Endothelial cell (in vitro differentiated cells): ENCODE data around the gene IL17F. TPM values are rescaled to one million over a fixed set of nuclear protein-coding genes. Genes with fewer than 3 reads are reported as not detected.

Experiments
- DNase-seq: peaks from one replicate; pipeline ENCODE4 v3.0.0; 2021; ENCODE audit warnings: low spot score
- H3K27ac Mint-ChIP-seq: one replicate; pipeline ENCODE4 v1.8.0; 2021; ENCODE audit warnings: mixed read lengths, inconsistent platforms; ENCODE audit not compliant: unreplicated experiment
- H3K27me3 Mint-ChIP-seq: one replicate; pipeline ENCODE4 v1.8.0; 2021; ENCODE audit warnings: mild to moderate bottlenecking, moderate library complexity, mixed read lengths, inconsistent platforms; ENCODE audit not compliant: unreplicated experiment
- H3K36me3 Mint-ChIP-seq: one replicate; pipeline ENCODE4 v1.8.0; 2021; ENCODE audit warnings: mild to moderate bottlenecking, low read depth, mixed read lengths, inconsistent platforms; ENCODE audit not compliant: unreplicated experiment
- H3K4me1 Mint-ChIP-seq: one replicate; pipeline ENCODE4 v1.8.0; 2021; ENCODE audit warnings: mild to moderate bottlenecking, mixed read lengths, inconsistent platforms; ENCODE audit not compliant: unreplicated experiment
- H3K4me3 Mint-ChIP-seq: one replicate; pipeline ENCODE4 v1.8.0; 2021; ENCODE audit warnings: mild to moderate bottlenecking, mixed read lengths, inconsistent platforms; ENCODE audit not compliant: unreplicated experiment
- H3K9me3 Mint-ChIP-seq: one replicate; pipeline ENCODE4 v1.8.0; 2021; ENCODE audit warnings: mixed read lengths, inconsistent platforms; ENCODE audit not compliant: unreplicated experiment
- CTCF ChIP-seq: fragments of 200-600 bp; sonication (generic); IDR thresholded peaks from one replicate; pipeline ENCODE4 v1.5.0; 2021; ENCODE audit warnings: antibody characterized with exemption; ENCODE audit not compliant: unreplicated experiment
- total RNA-seq: library from RNA; stranded (reverse); fragmentation: NEBNext Ultra II Directional; extraction: Animal tissue kit (Norgen Biotek cat#: 25700); gene quantifications from one replicate; pipeline ENCODE4 v1.2.1, GENCODE V29; 2021; ENCODE audit not compliant: unreplicated experiment

The IL17F gene
- total RNA-seq, 1 donor from 2014 or later, result not detected

- DNase-seq, result no peak
- no peaks in the 10 kb centered on the region for H3K9me3 Mint-ChIP-seq
- H3K27ac Mint-ChIP-seq, result no peak overlapping the region
- TF ChIP-seq CTCF, result no peak
- H3K36me3 Mint-ChIP-seq, result peaks cover 26% of the 10 kb centered on the region
- H3K4me1 Mint-ChIP-seq, result no peaks in the 10 kb centered on the region
- H3K27me3 Mint-ChIP-seq, result peaks cover 6% of the 10 kb centered on the region
- no peak overlapping the region for H3K4me3 Mint-ChIP-seq
Measured at GRCh38 chr6:52260634-52261033, 16.3 kb upstream of the IL17F start.

GRCh38 chr6:52255434-52255833 is 11.1 kb upstream of the IL17F start:
- no peaks in the 10 kb centered on the region for H3K4me1 Mint-ChIP-seq
- no peak overlapping the region for H3K4me3 Mint-ChIP-seq
- no peak for TF ChIP-seq CTCF
- no peaks in the 10 kb centered on the region for H3K36me3 Mint-ChIP-seq
- no peaks in the 10 kb centered on the region for H3K9me3 Mint-ChIP-seq
- DNase-seq, result no peak
- no peak overlapping the region for H3K27ac Mint-ChIP-seq
- H3K27me3 Mint-ChIP-seq, result no peaks in the 10 kb centered on the region

GRCh38 chr6:52254731-52255378 is 10.6 kb upstream of the IL17F start:
- Mint-ChIP-seq H3K9me3 (no peaks in the 10 kb centered on the region), H3K4me1 (no peaks in the 10 kb centered on the region), H3K36me3 (no peaks in the 10 kb centered on the region), H3K27ac (no peak overlapping the region), H3K4me3 (no peak overlapping the region), H3K27me3 (no peaks in the 10 kb centered on the region)
- no peak for DNase-seq
- no peak for TF ChIP-seq CTCF

GRCh38 chr6:52253494-52253893 is 9.2 kb upstream of the IL17F start:
- TF ChIP-seq CTCF, result no peak
- Mint-ChIP-seq H3K9me3 (no peaks in the 10 kb centered on the region), H3K4me1 (no peaks in the 10 kb centered on the region), H3K36me3 (no peaks in the 10 kb centered on the region), H3K4me3 (no peak overlapping the region), H3K27me3 (no peaks in the 10 kb centered on the region), H3K27ac (no peak overlapping the region)
- DNase-seq, result no peak

GRCh38 chr6:52251113-52251512 is 6.8 kb upstream of the IL17F start:
- no peaks in the 10 kb centered on the region for H3K4me1 Mint-ChIP-seq
- H3K4me3 Mint-ChIP-seq, result no peak overlapping the region
- no peak for TF ChIP-seq CTCF
- H3K27me3 Mint-ChIP-seq, result no peaks in the 10 kb centered on the region
- no peaks in the 10 kb centered on the region for H3K36me3 Mint-ChIP-seq
- no peaks in the 10 kb centered on the region for H3K9me3 Mint-ChIP-seq
- no peak overlapping the region for H3K27ac Mint-ChIP-seq
- no peak for DNase-seq
